HG03575 (cell line): ENCODE results near the gene CRLF1.
A peak's percentile ranks its signal among the peaks of the same experiment; 100 is the strongest.

Source experiments
- ATAC-seq: cut with Tn5 transposase; IDR thresholded peaks from one replicate; pipeline ENCODE4 v1.9.1; 2021; ENCODE audit not compliant: unreplicated experiment, insufficient number of reproducible peaks, low FRiP score; ENCODE audit errors: extremely low read depth

The CRLF1 gene

GRCh38 chr19:18577365-18577914, 29.2 kb downstream of the CRLF1 start:
- ATAC-seq = no peak

GRCh38 chr19:18576383-18576782, 30.2 kb downstream of the CRLF1 start:
- ATAC-seq = no peak

GRCh38 chr19:18574691-18575291, 31.8 kb downstream of the CRLF1 start:
- no peak for ATAC-seq

GRCh38 chr19:18571564-18572344, 34.8 kb downstream of the CRLF1 start, which contains the start of gene UBA52:
UBA52 (plus strand) TSS chr19:18571857; CDS start chr19:18573301, 1,444 bp downstream.
- no peak for ATAC-seq

GRCh38 chr19:18568367-18568766, 38.2 kb downstream of the CRLF1 start:
- ATAC-seq = no peak

GRCh38 chr19:18566953-18567352, 39.6 kb downstream of the CRLF1 start:
- ATAC-seq = no peak

- no peak for ATAC-seq
These were observed 44.5 kb downstream of the CRLF1 start for GRCh38 chr19:18562086-18562485.

- no peak for ATAC-seq
These were observed 46.9 kb downstream of the CRLF1 start for GRCh38 chr19:18559685-18560084.

GRCh38 chr19:18558604-18559003, 48.0 kb downstream of the CRLF1 start:
- no peak for ATAC-seq

- ATAC-seq = no peak
These were observed 48.4 kb downstream of the CRLF1 start for GRCh38 chr19:18558202-18558555.

- peak; percentile 43 for ATAC-seq
These were observed 49.0 kb downstream of the CRLF1 start, which contains the start of gene KXD1 for GRCh38 chr19:18557411-18558201. KXD1 (plus strand) TSS chr19:18557870; CDS start chr19:18562057, 4,187 bp downstream.

GRCh38 chr19:18551631-18552030, 55.0 kb downstream of the CRLF1 start:
- no peak for ATAC-seq

GRCh38 chr19:18543814-18544475, 62.7 kb downstream of the CRLF1 start:
- no peak for ATAC-seq
